SK-N-MC (cell line): Measurements from ENCODE around the gene CTSG.

Source experiments
- EZH2 ChIP-seq: fragments of 200-600 bp; sonication (generic); IDR thresholded peaks from one replicate; pipeline ENCODE4 v1.6.1; 2017; ENCODE audit warnings: antibody characterized with exemption
- FOXP2 ChIP-seq: optimal IDR thresholded peaks from 2 replicates; pipeline ENCODE3; 2011; ENCODE audit warnings: mild to moderate bottlenecking, moderate library complexity; ENCODE audit not compliant: insufficient read depth; ENCODE audit errors: extremely low read length, control extremely low read depth
- POLR2AphosphoS5 ChIP-seq: IDR thresholded peaks from 2 replicates; pipeline ENCODE4 v1.6.1; 2012; ENCODE audit warnings: mild to moderate bottlenecking, low read depth, low read length, borderline replicate concordance

- TF ChIP-seq EZH2 (no peak), POLR2AphosphoS5 (no peak), FOXP2 (no peak)
Measured at GRCh38 chr14:24609655-24610344, 33.8 kb upstream of the CTSG start, which contains the start of gene GZMH.
